Left renal cortex interstitium (tissue), 4 donors: ENCODE measurements around the gene CCDC148. TPM values are rescaled to one million over a fixed set of nuclear protein-coding genes. Genes with fewer than 3 reads are reported as not detected.
"Not testable (repeated sequence)": the region's sequence is repeated elsewhere in the genome, so short reads cannot be mapped to it uniquely, and the experiment has no call there.

Source experiments
- DNase-seq, 4 donors: peaks; one replicate each; pipeline ENCODE4 v3.0.0-alpha.2; 2013; ENCODE audit warnings: low read depth in 4 of 4, low spot score in 2 of 4, missing footprints in 1 of 4
- polyA plus RNA-seq, 4 donors: library from polyadenylated mRNA; unstranded; fragments of 120-200 nt; gene quantifications; one replicate each; pipeline ENCODE4 v1.2.1, GENCODE V29; 2013; ENCODE audit not compliant: insufficient read length in 4 of 4

CCDC148 gene
- polyA plus RNA-seq, 4 donors: 7.3 to 11.2 (median 8.8) TPM

DNA sequence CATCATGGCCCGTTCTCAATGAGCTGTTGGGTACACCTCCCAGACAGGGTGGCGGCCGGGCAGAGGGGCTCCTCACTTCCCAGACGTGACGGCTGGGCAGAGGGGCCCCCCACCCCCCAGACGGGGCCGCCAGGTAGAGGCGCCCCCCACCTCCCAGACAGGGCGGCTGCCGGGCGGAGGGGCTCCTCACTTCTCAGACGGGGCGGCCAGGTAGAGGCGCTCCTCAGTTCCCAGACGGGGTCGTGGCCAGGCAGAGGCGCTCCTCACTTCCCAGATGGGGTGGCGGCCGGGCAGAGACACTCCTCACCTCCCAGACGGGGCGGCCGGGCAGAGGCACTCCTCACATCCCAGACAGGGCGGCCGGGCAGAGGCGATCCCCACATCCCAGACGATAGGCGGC is 146.1 kb downstream of the CCDC148 start:
- DNase-seq: not testable (repeated sequence)

GRCh38 chr2:158305501-158305900 is 151.1 kb downstream of the CCDC148 start:
- no peak for DNase-seq

DNA sequence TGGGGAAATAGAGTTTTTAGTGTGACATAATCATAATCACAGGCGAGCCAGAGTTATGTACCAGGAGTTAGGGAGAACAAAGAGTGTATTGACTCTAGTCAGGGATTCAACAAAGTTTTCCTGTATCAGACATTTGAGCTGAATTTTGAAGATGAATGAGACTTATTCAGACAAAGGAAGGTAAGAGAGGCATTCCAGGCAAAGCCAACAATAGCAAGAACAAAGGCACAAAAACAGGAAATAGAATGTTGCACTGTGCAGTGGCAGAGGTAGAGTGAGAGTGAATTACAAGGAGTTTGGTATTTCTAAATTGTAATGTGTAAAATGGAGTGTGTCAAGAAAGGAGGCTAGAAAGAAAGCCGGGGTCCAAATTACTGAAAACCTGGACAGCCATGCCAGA is 156.2 kb downstream of the CCDC148 start:
- no peak for DNase-seq

DNA sequence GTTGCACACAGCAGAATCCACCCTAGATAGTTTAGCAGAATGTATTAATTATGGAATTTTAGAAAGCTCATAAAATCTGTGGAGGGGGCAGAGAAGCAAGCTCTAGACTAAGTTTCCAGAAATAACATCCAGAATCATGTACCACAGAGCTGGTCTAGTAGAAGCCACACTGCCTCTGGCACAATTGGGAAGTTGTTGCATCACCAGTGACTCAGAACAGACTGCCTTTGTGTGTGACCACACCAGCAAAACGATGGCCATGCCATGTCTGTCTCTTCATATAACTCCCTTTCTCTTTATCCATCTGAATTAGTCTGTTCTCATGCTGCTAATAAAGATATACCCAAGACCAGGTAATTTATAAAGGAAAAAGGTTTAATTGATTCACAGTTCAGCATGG is 158.9 kb downstream of the CCDC148 start:
- DNase-seq: no peak

DNA sequence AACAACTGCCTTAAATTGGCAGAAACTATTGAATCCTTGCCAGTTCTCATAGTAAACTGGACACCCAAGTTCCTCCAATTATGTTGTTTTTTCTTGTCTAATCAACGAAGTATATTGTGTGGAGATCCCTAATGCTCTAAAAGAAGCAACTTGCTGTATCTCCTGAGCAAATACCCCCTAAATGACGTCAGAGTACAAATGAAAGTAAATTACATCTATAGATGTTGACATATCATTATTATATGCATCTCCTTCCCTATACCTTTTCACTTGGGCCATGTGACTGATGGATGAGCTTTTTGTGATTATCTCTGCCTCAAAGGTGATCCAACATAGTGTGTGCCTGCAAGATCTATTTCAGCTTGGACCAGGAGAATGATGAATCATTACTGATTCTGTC is 159.4 kb downstream of the CCDC148 start:
- no peak for DNase-seq

- no peak for DNase-seq
These were observed 162.8 kb downstream of the CCDC148 start for GRCh38 chr2:158293722-158294121.

- no peak for DNase-seq
These were observed 164.9 kb downstream of the CCDC148 start for GRCh38 chr2:158291544-158292180.

GRCh38 chr2:158290225-158290624 is 166.3 kb downstream of the CCDC148 start:
- no peak for DNase-seq

DNA sequence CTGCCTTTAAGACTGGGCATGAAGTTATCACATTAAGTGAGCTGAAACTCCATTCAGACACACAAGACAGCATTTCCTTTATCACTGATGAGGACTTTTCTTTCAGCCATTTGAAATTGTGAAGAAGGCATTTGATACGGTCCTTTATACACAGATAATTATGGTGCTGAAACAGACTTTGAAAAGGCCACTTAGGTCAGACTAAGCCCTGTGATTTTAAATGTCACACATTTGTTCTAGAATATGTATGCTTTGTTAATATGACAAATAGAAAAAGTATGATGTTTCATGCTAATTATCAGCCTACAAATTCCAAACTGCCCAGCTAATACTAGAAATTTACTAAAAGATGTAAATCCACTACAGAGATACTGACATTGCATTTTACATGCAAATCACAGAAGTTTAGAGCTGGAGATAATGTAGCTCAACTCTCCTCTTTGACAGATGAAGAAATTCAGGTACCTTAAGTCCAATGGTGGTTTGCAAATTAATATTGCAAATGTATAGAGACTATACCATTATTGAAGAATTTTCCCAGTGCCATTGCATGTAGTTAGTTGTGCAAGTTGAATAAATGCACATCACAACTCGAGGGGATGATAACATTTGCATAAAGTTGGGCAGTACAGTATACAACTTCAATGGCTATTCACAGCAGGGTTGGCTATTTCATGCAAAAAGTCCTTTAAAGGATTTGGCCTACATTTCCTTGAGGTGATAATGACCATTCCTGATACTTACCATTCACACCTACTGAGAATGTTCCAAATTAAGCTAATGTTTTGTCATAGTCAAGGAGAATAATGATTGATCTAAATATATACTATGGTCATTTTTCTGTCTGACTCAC is 179.7 kb downstream of the CCDC148 start:
- DNase-seq: no peak

GRCh38 chr2:158273791-158274190 is 182.8 kb downstream of the CCDC148 start:
- no peak for DNase-seq

DNA sequence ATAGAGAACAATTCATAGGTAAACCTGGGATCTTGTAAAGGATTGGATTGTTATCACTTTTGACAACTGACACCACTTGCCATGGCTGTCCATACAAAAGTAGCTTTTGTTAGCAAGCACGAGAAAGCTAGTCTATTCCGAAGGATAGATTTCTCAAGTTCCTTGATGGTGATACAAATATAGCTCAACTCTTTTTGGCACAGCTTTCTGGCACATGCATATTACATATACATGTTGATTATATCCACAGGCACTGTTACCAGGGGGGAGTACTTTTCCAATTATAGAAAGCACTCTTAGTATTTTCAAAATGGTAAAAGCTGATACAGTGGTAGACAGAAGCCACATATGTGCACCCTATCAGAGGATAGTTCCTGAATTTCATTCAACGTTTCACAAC is 186.0 kb downstream of the CCDC148 start:
- DNase-seq: no peak

DNA sequence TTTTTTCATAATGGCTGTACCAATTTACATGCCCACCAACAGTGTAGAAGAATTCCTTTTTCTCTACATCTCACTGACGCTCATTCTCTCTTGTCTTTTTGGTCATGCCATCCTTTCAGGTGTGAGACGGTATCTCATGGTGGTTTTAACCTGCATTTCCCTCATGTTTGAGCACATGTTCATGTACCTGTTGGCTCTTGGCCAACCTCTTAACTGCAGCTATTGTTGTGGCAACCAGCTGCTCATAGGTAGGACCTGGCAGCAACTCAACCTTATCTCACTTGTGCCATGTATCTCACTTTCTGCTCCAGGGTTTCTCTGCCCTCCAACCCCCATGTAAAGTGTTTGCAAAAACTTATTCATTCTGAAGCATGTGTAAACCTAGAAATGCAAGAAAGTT is 187.4 kb downstream of the CCDC148 start:
- DNase-seq: no peak

- DNase-seq: no peak
These were observed 190.4 kb downstream of the CCDC148 start for GRCh38 chr2:158266111-158266510.

DNA sequence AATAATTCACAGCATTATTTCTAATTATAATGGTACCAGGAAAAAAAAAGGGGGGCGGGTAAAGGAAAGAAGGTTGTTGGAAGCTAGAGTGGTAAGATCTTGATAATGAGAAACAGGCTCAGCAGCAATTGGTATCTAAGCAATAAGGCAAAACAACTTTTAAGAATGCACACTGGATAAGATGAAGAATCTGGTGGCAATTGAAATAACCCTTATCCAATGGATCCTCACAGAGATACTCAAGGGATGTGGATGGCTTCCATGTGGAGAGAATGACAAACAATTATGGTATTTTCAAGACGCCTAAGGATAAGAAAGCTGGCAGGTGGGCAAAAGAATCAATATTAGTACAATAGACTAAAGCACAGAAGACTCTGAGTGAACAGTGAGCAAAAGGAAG is 201.3 kb downstream of the CCDC148 start:
- no peak for DNase-seq

GRCh38 chr2:158253170-158253569 is 203.4 kb downstream of the CCDC148 start:
- no peak for DNase-seq

DNA sequence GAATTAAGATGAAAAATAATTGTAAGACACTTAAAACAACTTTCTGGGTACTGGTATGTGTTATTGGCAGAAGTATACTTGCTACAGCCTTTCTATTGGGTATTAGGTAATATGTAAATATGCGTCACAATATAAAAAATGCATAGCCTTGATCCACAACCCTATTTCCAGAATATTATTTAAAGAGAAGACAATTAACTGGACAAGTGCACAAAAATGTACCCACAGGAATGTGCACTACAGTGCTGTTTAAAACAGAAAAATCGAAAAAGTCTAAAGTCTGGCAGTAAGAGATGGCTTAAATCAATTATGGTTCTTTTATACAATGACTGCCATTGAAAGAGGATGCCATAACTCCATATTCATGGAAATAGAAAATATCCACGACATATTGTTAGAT is 205.2 kb downstream of the CCDC148 start:
- DNase-seq: no peak

DNA sequence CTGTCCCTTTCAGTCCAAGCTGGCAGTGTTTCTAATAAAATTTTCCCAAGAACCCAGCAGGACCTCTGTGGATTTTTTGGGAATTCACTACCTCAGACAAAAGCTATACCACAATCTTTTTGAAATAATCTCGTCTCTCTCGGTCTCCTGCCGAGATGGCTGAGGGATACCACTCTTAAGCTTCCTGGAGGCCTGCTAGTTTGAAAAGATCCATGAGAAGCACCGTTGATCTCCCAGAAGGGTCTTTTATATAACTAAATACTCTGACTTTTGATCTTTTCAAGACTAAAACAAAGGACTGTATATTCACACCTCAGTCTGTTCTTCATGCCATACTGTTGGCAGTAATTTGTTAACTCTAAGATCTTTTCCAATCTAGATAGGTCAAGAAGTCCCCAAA is 213.2 kb downstream of the CCDC148 start:
- DNase-seq: no peak

DNA sequence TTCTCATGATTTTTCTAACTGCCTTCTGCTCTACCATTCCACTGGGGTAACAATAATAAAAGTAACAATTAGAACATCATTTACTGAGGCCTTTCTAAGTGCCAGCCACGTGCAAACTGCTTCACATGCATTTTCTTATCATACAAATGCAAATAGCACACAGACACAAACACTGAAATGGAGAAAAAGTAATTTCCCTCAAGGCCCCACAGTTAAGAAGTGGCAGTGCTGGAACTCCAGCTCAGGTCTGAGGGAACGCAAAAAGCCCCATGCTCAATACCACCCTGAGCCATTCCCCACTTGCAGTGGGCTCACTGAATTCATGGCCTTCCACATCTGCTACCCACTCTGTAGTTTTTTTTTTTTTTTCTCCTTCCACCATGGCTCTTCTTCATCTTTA is 214.3 kb downstream of the CCDC148 start:
- no peak for DNase-seq

DNA sequence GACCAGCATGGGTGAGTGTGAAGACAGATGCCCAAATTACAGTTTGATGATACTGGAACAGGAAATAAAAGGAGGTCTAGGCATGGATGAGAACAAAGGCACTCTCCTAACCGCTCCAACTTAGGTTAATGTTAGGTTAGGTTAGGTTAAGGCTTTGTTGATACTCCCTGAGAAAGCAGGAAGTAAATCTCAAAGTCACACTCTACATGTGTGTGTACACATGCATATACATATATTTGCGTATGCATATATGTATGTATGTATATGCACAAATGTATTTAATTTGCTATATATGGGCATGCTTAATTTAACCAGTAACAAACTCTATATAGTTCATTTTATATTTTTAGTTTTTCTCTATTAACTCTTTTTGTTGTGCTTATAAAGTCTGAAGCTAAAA is 215.6 kb downstream of the CCDC148 start:
- no peak for DNase-seq

DNA sequence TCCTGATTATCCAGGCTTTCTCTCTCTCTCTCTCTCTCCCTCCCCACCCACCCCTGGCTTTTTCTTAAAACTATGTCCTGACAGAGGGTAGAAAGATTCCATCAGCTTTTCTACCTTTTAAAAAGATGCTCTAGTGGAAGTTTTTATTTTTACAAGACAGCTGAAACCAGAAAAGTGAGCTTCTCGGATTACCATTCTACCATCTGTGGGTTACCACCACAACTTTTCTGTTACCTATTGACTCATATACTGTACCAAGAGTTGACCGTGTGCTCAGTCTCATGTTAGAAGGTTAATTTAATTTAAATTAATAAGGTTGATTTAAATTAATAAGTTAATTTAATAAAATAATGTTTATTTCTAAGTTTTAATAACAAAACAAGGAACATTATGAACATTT is 217.3 kb downstream of the CCDC148 start:
- DNase-seq: no peak

GRCh38 chr2:158234497-158234896 is 222.1 kb downstream of the CCDC148 start:
- no peak for DNase-seq

GRCh38 chr2:158232476-158232875 is 224.1 kb downstream of the CCDC148 start:
- DNase-seq: no peak
